ENCODE measurements around the gene FGD4. TPM values are rescaled to one million over a fixed set of nuclear protein-coding genes. Genes with fewer than 3 reads are reported as not detected.
"Not testable (repeated sequence)": the region's sequence is repeated elsewhere in the genome, so short reads cannot be mapped to it uniquely, and the experiment has no call there.

Gene FGD4
- polyA plus RNA-seq, 1 donor = 18.8 TPM

GRCh38 chr12:32549675-32550079 is 150.3 kb downstream of the FGD4 start:
- DNase-seq = no peak
- no peaks in the 10 kb centered on the region for H3K9me3 ChIP-seq (ENCODE audit: control insufficient read depth, low read depth, low read length)
- 88% methylated on average over 1 of the region's 8 CpGs for WGBS (ENCODE audit: insufficient coverage, low lambda C conversion rate)
- H3K4me3 ChIP-seq (ENCODE audit: low read length) = no peak overlapping the region
- peaks cover 2% of the 10 kb centered on the region for H3K36me3 ChIP-seq (ENCODE audit: control insufficient read depth, insufficient read depth, low read length)
- H3K27ac ChIP-seq (ENCODE audit: low read length) = peak overlapping the region; percentile 4
- H3K4me1 ChIP-seq (ENCODE audit: control insufficient read depth, insufficient read depth, low read length) = peaks cover 3% of the 10 kb centered on the region
- H3K27me3 ChIP-seq (ENCODE audit: control insufficient read depth, insufficient read depth, low read length) = no peaks in the 10 kb centered on the region

- DNase-seq = no peak
- no CpG with 5 or more reads among the region's 2 CpGs for WGBS (ENCODE audit: insufficient coverage, low lambda C conversion rate)
- no peak overlapping the region for H3K4me3 ChIP-seq (ENCODE audit: low read length)
- no peaks in the 10 kb centered on the region for H3K27me3 ChIP-seq (ENCODE audit: control insufficient read depth, insufficient read depth, low read length)
- no peaks in the 10 kb centered on the region for H3K9me3 ChIP-seq (ENCODE audit: control insufficient read depth, low read depth, low read length)
- H3K27ac ChIP-seq (ENCODE audit: low read length) = no peak overlapping the region
- H3K4me1 ChIP-seq (ENCODE audit: control insufficient read depth, insufficient read depth, low read length) = no peaks in the 10 kb centered on the region
- peaks cover 2% of the 10 kb centered on the region for H3K36me3 ChIP-seq (ENCODE audit: control insufficient read depth, insufficient read depth, low read length)
Measured at GRCh38 chr12:32551058-32551457, 151.7 kb downstream of the FGD4 start.

GRCh38 chr12:32558903-32559302 is 159.5 kb downstream of the FGD4 start:
- H3K9me3 ChIP-seq (ENCODE audit: control insufficient read depth, low read depth, low read length) = peaks cover 7% of the 10 kb centered on the region
- no peak overlapping the region for H3K4me3 ChIP-seq (ENCODE audit: low read length)
- no peaks in the 10 kb centered on the region for H3K27me3 ChIP-seq (ENCODE audit: control insufficient read depth, insufficient read depth, low read length)
- WGBS (ENCODE audit: insufficient coverage, low lambda C conversion rate) = no CpG with 5 or more reads among the region's 1 CpG
- H3K4me1 ChIP-seq (ENCODE audit: control insufficient read depth, insufficient read depth, low read length) = peaks cover 4% of the 10 kb centered on the region
- H3K36me3 ChIP-seq (ENCODE audit: control insufficient read depth, insufficient read depth, low read length) = peaks cover 2% of the 10 kb centered on the region
- H3K27ac ChIP-seq (ENCODE audit: low read length) = no peak overlapping the region
- no peak for DNase-seq

GRCh38 chr12:32559434-32559833 is 160.1 kb downstream of the FGD4 start:
- H3K27me3 ChIP-seq (ENCODE audit: control insufficient read depth, insufficient read depth, low read length) = no peaks in the 10 kb centered on the region
- H3K4me1 ChIP-seq (ENCODE audit: control insufficient read depth, insufficient read depth, low read length) = peaks cover 4% of the 10 kb centered on the region
- H3K27ac ChIP-seq (ENCODE audit: low read length) = no peak overlapping the region
- H3K9me3 ChIP-seq (ENCODE audit: control insufficient read depth, low read depth, low read length) = peaks cover 8% of the 10 kb centered on the region
- no peak overlapping the region for H3K4me3 ChIP-seq (ENCODE audit: low read length)
- WGBS (ENCODE audit: insufficient coverage, low lambda C conversion rate) = 100% methylated on average over 1 of the region's 3 CpGs
- no peak for DNase-seq
- H3K36me3 ChIP-seq (ENCODE audit: control insufficient read depth, insufficient read depth, low read length) = peaks cover 5% of the 10 kb centered on the region

GRCh38 chr12:32560520-32560919 is 161.2 kb downstream of the FGD4 start:
- Histone ChIP-seq H3K27ac (ENCODE audit: low read length) (no peak overlapping the region), H3K4me1 (ENCODE audit: control insufficient read depth, insufficient read depth, low read length) (peaks cover 4% of the 10 kb centered on the region), H3K27me3 (ENCODE audit: control insufficient read depth, insufficient read depth, low read length) (no peaks in the 10 kb centered on the region), H3K36me3 (ENCODE audit: control insufficient read depth, insufficient read depth, low read length) (peaks cover 5% of the 10 kb centered on the region), H3K4me3 (ENCODE audit: low read length) (no peak overlapping the region), H3K9me3 (ENCODE audit: control insufficient read depth, low read depth, low read length) (peaks cover 8% of the 10 kb centered on the region)
- no peak for DNase-seq
- 100% methylated on average over 1 of the region's 4 CpGs for WGBS (ENCODE audit: insufficient coverage, low lambda C conversion rate)

- H3K36me3 ChIP-seq (ENCODE audit: control insufficient read depth, insufficient read depth, low read length) = peaks cover 5% of the 10 kb centered on the region
- peak in 1 of 2 donors; percentile 47 for DNase-seq
- peak overlapping the region; percentile 66 for H3K27ac ChIP-seq (ENCODE audit: low read length)
- H3K9me3 ChIP-seq (ENCODE audit: control insufficient read depth, low read depth, low read length) = peaks cover 8% of the 10 kb centered on the region
- no peak overlapping the region for H3K4me3 ChIP-seq (ENCODE audit: low read length)
- no CpG with 5 or more reads among the region's 11 CpGs for WGBS (ENCODE audit: insufficient coverage, low lambda C conversion rate)
- peaks cover 10% of the 10 kb centered on the region for H3K4me1 ChIP-seq (ENCODE audit: control insufficient read depth, insufficient read depth, low read length)
- no peaks in the 10 kb centered on the region for H3K27me3 ChIP-seq (ENCODE audit: control insufficient read depth, insufficient read depth, low read length)
Measured at GRCh38 chr12:32561931-32562341, 162.6 kb downstream of the FGD4 start.

GRCh38 chr12:32562413-32562812 is 163.1 kb downstream of the FGD4 start:
- H3K27ac ChIP-seq (ENCODE audit: low read length) = peak overlapping the region; percentile 66
- H3K4me3 ChIP-seq (ENCODE audit: low read length); H3K9me3 ChIP-seq (ENCODE audit: control insufficient read depth, low read depth, low read length); H3K36me3 ChIP-seq (ENCODE audit: control insufficient read depth, insufficient read depth, low read length); DNase-seq; H3K27me3 ChIP-seq (ENCODE audit: control insufficient read depth, insufficient read depth, low read length): not testable (repeated sequence)
- peaks cover 15% of the 10 kb centered on the region for H3K4me1 ChIP-seq (ENCODE audit: control insufficient read depth, insufficient read depth, low read length)
- WGBS (ENCODE audit: insufficient coverage, low lambda C conversion rate) = no CpG with 5 or more reads among the region's 6 CpGs

GRCh38 chr12:32566663-32567295 is 167.4 kb downstream of the FGD4 start:
- Histone ChIP-seq H3K4me3 (ENCODE audit: low read length) (no peak overlapping the region), H3K27ac (ENCODE audit: low read length) (peak overlapping the region; percentile 33), H3K9me3 (ENCODE audit: control insufficient read depth, low read depth, low read length) (peaks cover 8% of the 10 kb centered on the region), H3K27me3 (ENCODE audit: control insufficient read depth, insufficient read depth, low read length) (no peaks in the 10 kb centered on the region), H3K4me1 (ENCODE audit: control insufficient read depth, insufficient read depth, low read length) (peaks cover 19% of the 10 kb centered on the region), H3K36me3 (ENCODE audit: control insufficient read depth, insufficient read depth, low read length) (peaks cover 3% of the 10 kb centered on the region)
- peak; percentile 54 to 73 for DNase-seq
- 0% methylated on average over 1 of the region's 2 CpGs for WGBS (ENCODE audit: insufficient coverage, low lambda C conversion rate)

- Histone ChIP-seq H3K4me3 (ENCODE audit: low read length) (no peak overlapping the region), H3K9me3 (ENCODE audit: control insufficient read depth, low read depth, low read length) (peaks cover 8% of the 10 kb centered on the region), H3K27ac (ENCODE audit: low read length) (peak overlapping the region; percentile 33), H3K27me3 (ENCODE audit: control insufficient read depth, insufficient read depth, low read length) (no peaks in the 10 kb centered on the region), H3K36me3 (ENCODE audit: control insufficient read depth, insufficient read depth, low read length) (peaks cover 3% of the 10 kb centered on the region), H3K4me1 (ENCODE audit: control insufficient read depth, insufficient read depth, low read length) (peaks cover 15% of the 10 kb centered on the region)
- WGBS (ENCODE audit: insufficient coverage, low lambda C conversion rate) = 57% methylated on average over 1 of the region's 6 CpGs
- DNase-seq = no peak
Measured at GRCh38 chr12:32567296-32567674, 167.9 kb downstream of the FGD4 start.

GRCh38 chr12:32568228-32568627 is 168.9 kb downstream of the FGD4 start:
- peaks cover 7% of the 10 kb centered on the region for H3K9me3 ChIP-seq (ENCODE audit: control insufficient read depth, low read depth, low read length)
- no peak overlapping the region for H3K4me3 ChIP-seq (ENCODE audit: low read length)
- H3K4me1 ChIP-seq (ENCODE audit: control insufficient read depth, insufficient read depth, low read length) = peaks cover 15% of the 10 kb centered on the region
- no peaks in the 10 kb centered on the region for H3K27me3 ChIP-seq (ENCODE audit: control insufficient read depth, insufficient read depth, low read length)
- H3K27ac ChIP-seq (ENCODE audit: low read length) = no peak overlapping the region
- DNase-seq = no peak
- WGBS (ENCODE audit: insufficient coverage, low lambda C conversion rate) = no CpG with 5 or more reads among the region's 1 CpG
- peaks cover 3% of the 10 kb centered on the region for H3K36me3 ChIP-seq (ENCODE audit: control insufficient read depth, insufficient read depth, low read length)

GRCh38 chr12:32569259-32569658 is 169.9 kb downstream of the FGD4 start:
- Histone ChIP-seq H3K27me3 (ENCODE audit: control insufficient read depth, insufficient read depth, low read length) (no peaks in the 10 kb centered on the region), H3K4me3 (ENCODE audit: low read length) (no peak overlapping the region), H3K9me3 (ENCODE audit: control insufficient read depth, low read depth, low read length) (no peaks in the 10 kb centered on the region), H3K36me3 (ENCODE audit: control insufficient read depth, insufficient read depth, low read length) (no peaks in the 10 kb centered on the region), H3K27ac (ENCODE audit: low read length) (no peak overlapping the region), H3K4me1 (ENCODE audit: control insufficient read depth, insufficient read depth, low read length) (peaks cover 15% of the 10 kb centered on the region)
- peak in 1 of 2 donors; percentile 30 for DNase-seq
- 6% methylated on average over 2 of the region's 2 CpGs for WGBS (ENCODE audit: insufficient coverage, low lambda C conversion rate)
